ENCODE results near the gene GPR107.

GPR107 gene

DNA sequence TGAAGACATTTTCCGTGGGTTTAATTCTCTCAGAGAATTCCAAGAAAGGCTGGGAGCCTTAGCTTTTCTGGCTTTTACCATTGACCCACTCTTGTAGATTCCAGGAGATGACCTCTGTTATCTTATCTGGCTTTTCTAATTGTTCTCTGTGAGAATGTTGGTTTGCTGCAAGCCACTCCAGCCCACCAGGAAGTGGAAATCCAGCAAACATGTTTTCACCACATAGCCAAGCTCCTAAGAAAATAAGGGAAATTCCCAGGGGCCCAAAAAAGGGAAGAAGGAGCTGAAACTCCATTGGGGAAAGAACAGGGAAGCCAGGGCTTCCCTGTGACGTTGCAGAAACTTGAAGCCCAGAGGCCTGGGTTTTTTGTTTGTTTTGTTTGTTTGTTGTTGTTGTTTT, 19.7 kb downstream of the GPR107 start:
- no peak for ATAC-seq
- TF ChIP-seq CSDC2 (CRISPR knock-in tag; IDR thresholded peaks at IDR 0.05) (no peak), ZC3H10 (CRISPR knock-in tag; IDR thresholded peaks at IDR 0.05) (no peak), ZFP30 (CRISPR knock-in tag; IDR thresholded peaks at IDR 0.05) (no peak), ZNF70 (CRISPR knock-in tag; IDR thresholded peaks at IDR 0.05) (no peak)
- TF ChIP-seq, protein P1, sequence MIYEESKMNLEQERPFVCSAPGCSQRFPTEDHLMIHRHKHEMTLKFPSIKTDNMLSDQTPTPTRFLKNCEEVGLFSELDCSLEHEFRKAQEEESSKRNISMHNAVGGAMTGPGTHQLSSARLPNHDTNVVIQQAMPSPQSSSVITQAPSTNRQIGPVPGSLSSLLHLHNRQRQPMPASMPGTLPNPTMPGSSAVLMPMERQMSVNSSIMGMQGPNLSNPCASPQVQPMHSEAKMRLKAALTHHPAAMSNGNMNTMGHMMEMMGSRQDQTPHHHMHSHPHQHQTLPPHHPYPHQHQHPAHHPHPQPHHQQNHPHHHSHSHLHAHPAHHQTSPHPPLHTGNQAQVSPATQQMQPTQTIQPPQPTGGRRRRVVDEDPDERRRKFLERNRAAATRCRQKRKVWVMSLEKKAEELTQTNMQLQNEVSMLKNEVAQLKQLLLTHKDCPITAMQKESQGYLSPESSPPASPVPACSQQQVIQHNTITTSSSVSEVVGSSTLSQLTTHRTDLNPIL (CRISPR knock-in tag; IDR thresholded peaks at IDR 0.05; ENCODE audit: low read depth): no peak

DNA sequence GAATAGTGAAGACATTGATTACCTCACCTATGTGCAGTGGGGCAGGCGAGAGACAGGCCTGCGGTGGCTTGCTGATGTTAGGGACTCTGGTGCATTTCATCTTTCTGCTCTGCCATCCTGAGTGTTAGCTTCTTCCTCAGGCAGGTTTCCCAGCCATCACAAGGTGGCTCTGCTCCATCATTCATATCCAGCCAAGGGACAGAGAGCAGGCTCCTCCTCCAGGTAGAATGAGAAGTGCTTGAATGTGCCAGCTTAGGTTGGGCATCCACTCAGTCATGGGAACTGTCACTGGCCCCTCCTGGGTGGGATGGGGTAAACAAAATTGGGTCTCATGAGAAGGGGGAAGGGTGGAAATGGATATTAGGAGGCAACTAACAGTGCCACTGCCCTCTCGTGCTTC, 24.8 kb downstream of the GPR107 start:
- no peak for ATAC-seq
- TF ChIP-seq ZFP3 (CRISPR knock-in tag; IDR thresholded peaks at IDR 0.05) (no peak), POU6F1 (CRISPR knock-in tag; IDR thresholded peaks at IDR 0.05; ENCODE audit: borderline replicate concordance, low read depth) (no peak), ZNF70 (CRISPR knock-in tag; IDR thresholded peaks at IDR 0.05) (no peak), TOX (CRISPR knock-in tag; IDR thresholded peaks at IDR 0.05; ENCODE audit: borderline replicate concordance) (no peak), PPARA (CRISPR knock-in tag; IDR thresholded peaks at IDR 0.05; ENCODE audit: borderline replicate concordance) (no peak), GLIS3 (CRISPR knock-in tag; IDR thresholded peaks at IDR 0.05) (no peak), ZC3H10 (CRISPR knock-in tag; IDR thresholded peaks at IDR 0.05) (no peak), TCF4 (CRISPR knock-in tag; IDR thresholded peaks at IDR 0.05; ENCODE audit: borderline replicate concordance) (no peak), ARNTL (CRISPR knock-in tag; IDR thresholded peaks at IDR 0.05; ENCODE audit: borderline replicate concordance, low read depth) (no peak), ZNF565 (CRISPR knock-in tag; conservative IDR thresholded peaks at IDR 0.05; ENCODE audit: low read depth) (no peak), ISL1 (CRISPR knock-in tag; IDR thresholded peaks at IDR 0.05) (no peak), BACH2 (CRISPR knock-in tag; IDR thresholded peaks at IDR 0.05; ENCODE audit: borderline replicate concordance) (no peak), RARB (CRISPR knock-in tag; IDR thresholded peaks at IDR 0.05) (no peak), ZFP30 (CRISPR knock-in tag; IDR thresholded peaks at IDR 0.05) (no peak), SNAI2 (CRISPR knock-in tag; IDR thresholded peaks at IDR 0.05) (no peak), TSHZ2 (CRISPR knock-in tag; IDR thresholded peaks at IDR 0.05) (no peak)
- TF ChIP-seq, protein P1 (CRISPR knock-in tag; IDR thresholded peaks at IDR 0.05; ENCODE audit: low read depth): no peak
- TF ChIP-seq, protein P2, sequence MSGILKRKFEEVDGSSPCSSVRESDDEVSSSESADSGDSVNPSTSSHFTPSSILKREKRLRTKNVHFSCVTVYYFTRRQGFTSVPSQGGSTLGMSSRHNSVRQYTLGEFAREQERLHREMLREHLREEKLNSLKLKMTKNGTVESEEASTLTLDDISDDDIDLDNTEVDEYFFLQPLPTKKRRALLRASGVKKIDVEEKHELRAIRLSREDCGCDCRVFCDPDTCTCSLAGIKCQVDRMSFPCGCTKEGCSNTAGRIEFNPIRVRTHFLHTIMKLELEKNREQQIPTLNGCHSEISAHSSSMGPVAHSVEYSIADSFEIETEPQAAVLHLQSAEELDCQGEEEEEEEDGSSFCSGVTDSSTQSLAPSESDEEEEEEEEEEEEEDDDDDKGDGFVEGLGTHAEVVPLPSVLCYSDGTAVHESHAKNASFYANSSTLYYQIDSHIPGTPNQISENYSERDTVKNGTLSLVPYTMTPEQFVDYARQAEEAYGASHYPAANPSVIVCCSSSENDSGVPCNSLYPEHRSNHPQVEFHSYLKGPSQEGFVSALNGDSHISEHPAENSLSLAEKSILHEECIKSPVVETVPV (CRISPR knock-in tag; IDR thresholded peaks at IDR 0.05): no peak

GRCh38 chr9:130084337-130084736, 30.6 kb downstream of the GPR107 start:
- TF ChIP-seq ZNF70 (CRISPR knock-in tag; IDR thresholded peaks at IDR 0.05) (no peak), ZFP3 (CRISPR knock-in tag; IDR thresholded peaks at IDR 0.05) (no peak)
- TF ChIP-seq, protein P2 (CRISPR knock-in tag; IDR thresholded peaks at IDR 0.05): no peak
- ATAC-seq: no peak
